K562 (cell line): Measurements from ENCODE around the gene PRSS23. TPM values are rescaled to one million over a fixed set of nuclear protein-coding genes. Genes with fewer than 3 reads are reported as not detected.

Experiments used
- ATAC-seq: fragments of 200-7000 bp; cut with Tn5 transposase; 3 replicates; pipeline ENCODE4 v1.9.1; 2020; ENCODE audit warnings: moderate library complexity
- BruUV-seq: library from RNA; stranded (reverse); fragments of 400-500 nt; replicated peaks from 2 replicates; lab custom pipeline; 2021; lab: Mats Ljungman, UMichigan
- CTCF ChIA-PET: fragments of 300-600 bp; formaldehyde crosslinking; extraction: SDS; loops from one replicate; lab custom pipeline; 2021; ENCODE audit warnings: low intra/inter-chr PET ratio; lab: Yijun Ruan, JAX
- POLR2A ChIA-PET: fragments of 300-600, 350-650 bp; sonication (Branson Sonifier 250); formaldehyde crosslinking; extraction: SDS; loops from one replicate; lab custom pipeline; 2021; ENCODE audit warnings: antibody characterized with exemption, inconsistent platforms; lab: Yijun Ruan, JAX
- DNase-seq, 4 experiments: peaks; one replicate each; pipeline versions ENCODE4 v3.0.0 to v3.0.0-alpha.2; 2011 to 2018; ENCODE audit warnings: low spot score in 3 of 4, mixed read lengths in 3 of 4; ENCODE audit errors: extremely low read depth in 1 of 4
- FAIRE-seq: peaks from 2 replicates; lab custom pipeline; 2011; peaks lifted over from hg19 to GRCh38; lab: Jason Lieb, UNC
- H2AFZ ChIP-seq: 2 replicates; pipeline ENCODE4 v1.6.0; 2011; ENCODE audit warnings: low read depth, low read length, control low read depth, inconsistent platforms
- H3K27ac ChIP-seq: fragments of 200-600 bp; 3 replicates; pipeline ENCODE4 v1.8.0; 2011; ENCODE audit warnings: low read depth, mild to moderate bottlenecking, control low read depth, inconsistent platforms, low read length, moderate library complexity, mixed read lengths; ENCODE audit errors: extremely low read depth
- H3K27me3 ChIP-seq, 2 experiments: fragments of 300-600 bp in 1 of 2; 2 replicates in 1 of 2; 3 replicates in 1 of 2; pipeline versions ENCODE4 v1.6.0 to v1.8.0; 2011; ENCODE audit warnings: inconsistent platforms in 2 of 2, low read length in 2 of 2, mild to moderate bottlenecking in 1 of 2, mixed read lengths in 1 of 2, moderate library complexity in 1 of 2; ENCODE audit not compliant: control insufficient read depth in 2 of 2, insufficient read depth in 2 of 2
- H3K36me3 ChIP-seq: fragments of 300-600 bp; 3 replicates; pipeline ENCODE4 v1.8.0; 2011; ENCODE audit warnings: mild to moderate bottlenecking, low read length, inconsistent platforms; ENCODE audit not compliant: control insufficient read depth, insufficient read depth
- H3K4me1 ChIP-seq, 2 experiments: fragments of 200-600 bp in 1 of 2; replicated peaks in 1 of 2; 2 replicates in 1 of 2; 3 replicates in 1 of 2; pipeline versions ENCODE4 v1.5.1 to v1.8.0; 2011; ENCODE audit warnings: inconsistent platforms in 2 of 2, low read length in 2 of 2, mild to moderate bottlenecking in 1 of 2, mixed read lengths in 1 of 2, moderate library complexity in 1 of 2; ENCODE audit not compliant: control insufficient read depth in 2 of 2, insufficient read depth in 2 of 2
- H3K4me2 ChIP-seq: 2 replicates; pipeline ENCODE4 v1.6.1; 2011; ENCODE audit warnings: low read length, control low read depth, inconsistent platforms, mixed read lengths; ENCODE audit not compliant: insufficient read depth
- H3K4me3 ChIP-seq: fragments of 200-600 bp; sonication (generic), shearing (Covaris generic); 2 replicates; pipeline ENCODE4 v1.5.1; 2016; ENCODE audit warnings: control low read depth, inconsistent platforms
- H3K79me2 ChIP-seq: fragments of 200-600 bp; 3 replicates; pipeline ENCODE4 v1.8.0; 2011; ENCODE audit warnings: low read length, inconsistent platforms; ENCODE audit not compliant: control insufficient read depth, insufficient read depth
- H3K9ac ChIP-seq, 2 experiments: 2 replicates each; pipeline versions ENCODE4 v1.6.0 to v1.6.1; 2011; ENCODE audit warnings: low read depth in 2 of 2, low read length in 2 of 2, control low read depth in 1 of 2, inconsistent platforms in 1 of 2, mild to moderate bottlenecking in 1 of 2, mixed read lengths in 1 of 2; ENCODE audit not compliant: insufficient read depth in 1 of 2
- H3K9me1 ChIP-seq: one replicate; pipeline ENCODE4 v1.6.0; 2011; ENCODE audit warnings: inconsistent platforms, mild to moderate bottlenecking, low read length, moderate library complexity; ENCODE audit not compliant: control insufficient read depth, insufficient read depth
- H3K9me3 ChIP-seq: replicated peaks from 2 replicates; pipeline ENCODE4 v1.5.1; 2011; ENCODE audit warnings: low read depth, low read length, inconsistent platforms; ENCODE audit not compliant: control insufficient read depth, insufficient read depth
- H4K20me1 ChIP-seq: replicated peaks from 2 replicates; pipeline ENCODE4 v1.6.1; 2011; ENCODE audit warnings: low read length, inconsistent platforms, mixed read lengths; ENCODE audit not compliant: control insufficient read depth, insufficient read depth
- CAMTA2 ChIP-seq: fragments of 250-450 bp; sonication (Bioruptor Pico); conservative IDR thresholded peaks from 2 replicates; pipeline ENCODE4 v1.5.1; 2022
- GTF3C2 ChIP-seq: IDR thresholded peaks from 3 replicates; pipeline ENCODE4 v1.6.1; 2011; ENCODE audit warnings: borderline replicate concordance, mild to moderate bottlenecking, moderate library complexity; ENCODE audit not compliant: insufficient read length; ENCODE audit errors: extremely low read depth
- RFX7 ChIP-seq: fragments of 250-450 bp; sonication (Bioruptor Pico); IDR thresholded peaks from 2 replicates; pipeline ENCODE4 v1.5.1; 2021; ENCODE audit warnings: mild to moderate bottlenecking
- SIN3A ChIP-seq, 2 experiments: fragments of 150-350 bp in 1 of 2; IDR thresholded peaks; 2 replicates each; pipeline ENCODE4 v1.6.1; 2011 to 2016; ENCODE audit warnings: borderline replicate concordance in 2 of 2, low read depth in 2 of 2, low read length in 2 of 2, mild to moderate bottlenecking in 2 of 2, moderate library complexity in 2 of 2; ENCODE audit not compliant: control insufficient read depth in 1 of 2
- STAT5A ChIP-seq: IDR thresholded peaks from 2 replicates; pipeline ENCODE4 v1.6.1; 2012; ENCODE audit warnings: low read length, inconsistent platforms, borderline replicate concordance
- XRCC3 ChIP-seq: fragments of 450-650 bp; IDR thresholded peaks from 2 replicates; pipeline ENCODE4 v1.6.1; 2017; ENCODE audit warnings: mild to moderate bottlenecking, moderate library complexity
- ZNF12 ChIP-seq: sonication (generic); formaldehyde crosslinking; IDR thresholded peaks from 2 replicates; pipeline ENCODE4 v1.4.0; 2020; ENCODE audit warnings: mild to moderate bottlenecking, missing genetic modification reagents
- ZSCAN32 ChIP-seq: fragments of 450-650 bp; formaldehyde crosslinking; IDR thresholded peaks from 2 replicates; pipeline ENCODE4 v1.4.0; 2020; ENCODE audit warnings: mild to moderate bottlenecking, moderate library complexity
- WGBS: fragments of 100-300 bp; shearing (Covaris generic); methylation state at CpG from one replicate; pipeline ENCODE4 v1.1.6; 2016; ENCODE audit warnings: low coverage, mixed read lengths; ENCODE audit not compliant: insufficient coverage; ENCODE audit errors: missing lambda C conversion rate; 5-methylcytosine and 5-hydroxymethylcytosine counted together
- in situ Hi-C: fragments of 300-500 bp; cut with MboI; formaldehyde crosslinking; loops from 4 replicates; pipeline ENCODE4 v1.15.0; 2018; ENCODE audit warnings: inconsistent platforms, mixed read lengths
- intact Hi-C: fragments of 100-400 bp; cut with micrococcal nuclease; formaldehyde crosslinking; loops from 2 replicates; pipeline ENCODE4 v1.14.2; 2022
- polyA plus RNA-seq, 8 experiments: library from polyadenylated mRNA; depleted of rRNA in 4 of 8; stranded (reverse) in 5 of 8; unstranded in 3 of 8; fragments of >200 nt; fragmentation: Nextera tagmentation in 2 of 8; fragmentation: Illumina TruSeq in 1 of 8; extraction: Ambion mirVana in 2 of 8; extraction: Trizol in 1 of 8; gene quantifications; 2 replicates each; pipeline versions ENCODE4 v1.2.1 to v1.2.3, GENCODE V29; 2011 to 2014; ENCODE audit warnings: inconsistent platforms in 1 of 8, missing spikeins in 1 of 8
- total RNA-seq, 7 experiments: library from RNA; depleted of rRNA in 6 of 7; stranded (reverse); fragments of >200 nt in 6 of 7; fragmentation: Illumina TruSeq in 2 of 7; extraction: Trizol in 2 of 7; gene quantifications; 2 replicates each; pipeline versions ENCODE4 v1.2.1 to v1.2.3, GENCODE V29; 2011 to 2021; ENCODE audit warnings: low replicate concordance in 1 of 7
- TF ChIP-seq, protein P1 (sequence below): fragments of 450-650 bp; IDR thresholded peaks from 2 replicates; pipeline ENCODE4 v1.6.1; 2018; ENCODE audit warnings: mild to moderate bottlenecking, low read depth; ENCODE audit not compliant: partially characterized antibody

The PRSS23 gene
- total and polyA plus RNA-seq, 9 of the 15 experiments (the other 6 are each of a cell fraction or from before 2014, with no cell fraction given), result 0.04 to 0.51 (median 0.11) TPM; not detected in 2

- H3K79me2 ChIP-seq, result no peaks in the 10 kb centered on the region
- no peak overlapping the region for H3K27ac ChIP-seq
- H3K9me3 ChIP-seq, result no peaks in the 10 kb centered on the region
- ATAC-seq (no peak), FAIRE-seq (no peak), DNase-seq (no peak)
- in situ Hi-C loops (no loop called here), intact Hi-C loops (no loop called here)
- no peaks in the 10 kb centered on the region for H3K9me1 ChIP-seq
- no peak overlapping the region for H3K9ac ChIP-seq
- H3K4me1 ChIP-seq, result no peaks in the 10 kb centered on the region
- BruUV-seq, result no TSS peak
- no peaks in the 10 kb centered on the region for H4K20me1 ChIP-seq
- POLR2A ChIA-PET, result interaction anchor here (1.3 kb wide), 1 partner anchor 9 kb away, joined by 3 read pairs; no protein-coding TSS in a partner anchor
- WGBS, result 0% methylated on average over 1 of the region's 1 CpG
- no peak overlapping the region for H3K4me3 ChIP-seq
- H3K27me3 ChIP-seq, result peaks cover 4 to 22% of the 10 kb centered on the region in 2 experiments; a peak in 4 of 5 replicates
- H2AFZ ChIP-seq, result no peak overlapping the region
- no peaks in the 10 kb centered on the region for H3K36me3 ChIP-seq
- TF ChIP-seq STAT5A (no peak), GTF3C2 (no peak), ZSCAN32 (CRISPR knock-in tag) (no peak), XRCC3 (no peak), SIN3A (IDR thresholded peaks at IDR 0.05; ENCODE audit: borderline replicate concordance in 2 of 2, control insufficient read depth in 1 of 2, low read depth in 2 of 2, low read length in 2 of 2) (no peak), ZNF12 (CRISPR knock-in tag) (no peak), RFX7 (CRISPR knock-in tag) (no peak), CAMTA2 (CRISPR knock-in tag) (no peak)
- TF ChIP-seq, protein P1, sequence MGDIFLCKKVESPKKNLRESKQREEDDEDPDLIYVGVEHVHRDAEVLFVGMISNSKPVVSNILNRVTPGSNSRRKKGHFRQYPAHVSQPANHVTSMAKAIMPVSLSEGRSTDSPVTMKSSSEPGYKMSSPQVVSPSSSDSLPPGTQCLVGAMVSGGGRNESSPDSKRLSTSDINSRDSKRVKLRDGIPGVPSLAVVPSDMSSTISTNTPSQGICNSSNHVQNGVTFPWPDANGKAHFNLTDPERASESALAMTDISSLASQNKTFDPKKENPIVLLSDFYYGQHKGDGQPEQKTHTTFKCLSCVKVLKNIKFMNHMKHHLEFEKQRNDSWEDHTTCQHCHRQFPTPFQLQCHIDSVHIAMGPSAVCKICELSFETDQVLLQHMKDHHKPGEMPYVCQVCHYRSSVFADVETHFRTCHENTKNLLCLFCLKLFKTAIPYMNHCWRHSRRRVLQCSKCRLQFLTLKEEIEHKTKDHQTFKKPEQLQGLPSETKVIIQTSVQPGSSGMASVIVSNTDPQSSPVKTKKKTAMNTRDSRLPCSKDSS, result no peak
- CTCF ChIA-PET, result interaction anchor here (0.6 kb wide), 1 partner anchor 353 kb away, joined by 7 read pairs; no protein-coding TSS in a partner anchor
- no peak overlapping the region for H3K4me2 ChIP-seq
These were observed 12.6 kb downstream of the PRSS23 start for GRCh38 chr11:86812981-86813380.
